Neural cell (in vitro differentiated cells): Measurements from ENCODE around the gene PRND. TPM values are rescaled to one million over a fixed set of nuclear protein-coding genes. Genes with fewer than 3 reads are reported as not detected.

Source experiments
- H2AFZ ChIP-seq: fragments of 200-600, 300-800 bp; sonication (generic), shearing (Covaris generic); 2 replicates; pipeline ENCODE4 v1.6.0; 2014; ENCODE audit warnings: low read depth, mild to moderate bottlenecking, antibody characterized with exemption, low read length, moderate library complexity
- H3F3A ChIP-seq: fragments of 200-600 bp; shearing (Covaris generic); 2 replicates; pipeline ENCODE4 v1.6.1; 2016; ENCODE audit warnings: mild to moderate bottlenecking, moderate library complexity, mixed read lengths, antibody characterized with exemption, low read length; ENCODE audit not compliant: insufficient read depth, poor library complexity, severe bottlenecking
- H3K27ac ChIP-seq: fragments of 200-600, 300-800 bp; sonication (generic), shearing (Covaris generic); 2 replicates; pipeline ENCODE4 v1.5.1; 2014; ENCODE audit warnings: mild to moderate bottlenecking, low read length, moderate library complexity
- H3K27me3 ChIP-seq: fragments of 300-800, 200-600 bp; sonication (generic), shearing (Covaris generic); 2 replicates; pipeline ENCODE4 v1.6.0; 2014; ENCODE audit warnings: mild to moderate bottlenecking, low read depth, low read length, moderate library complexity; ENCODE audit not compliant: insufficient read depth
- H3K36me3 ChIP-seq: fragments of 300-800, 200-600 bp; sonication (generic), shearing (Covaris generic); 2 replicates; pipeline ENCODE4 v1.5.1; 2014; ENCODE audit warnings: mild to moderate bottlenecking, antibody characterized with exemption, low read length, moderate library complexity; ENCODE audit not compliant: insufficient read depth
- H3K4me2 ChIP-seq: fragments of 300-800, 200-600 bp; sonication (generic), shearing (Covaris generic); 2 replicates; pipeline ENCODE4 v1.6.0; 2014; ENCODE audit warnings: mild to moderate bottlenecking, low read length
- H3K4me3 ChIP-seq: fragments of 300-800, 200-600 bp; sonication (generic), shearing (Covaris generic); 2 replicates; pipeline ENCODE4 v1.5.1; 2014; ENCODE audit warnings: mild to moderate bottlenecking, low read length, moderate library complexity
- H3K79me2 ChIP-seq: fragments of 200-600 bp; shearing (Covaris generic); replicated peaks from 2 replicates; pipeline ENCODE4 v1.6.0; 2014; ENCODE audit warnings: mild to moderate bottlenecking, low read length, moderate library complexity; ENCODE audit not compliant: insufficient read depth
- H3K9ac ChIP-seq: fragments of 300-800, 200-600 bp; sonication (generic), shearing (Covaris generic); 2 replicates; pipeline ENCODE4 v1.6.1; 2016; ENCODE audit warnings: mild to moderate bottlenecking, low read length, mixed read lengths
- H3K9me2 ChIP-seq: fragments of 200-600 bp; shearing (Covaris generic); 2 replicates; pipeline ENCODE4 v1.6.1; 2016; ENCODE audit warnings: mild to moderate bottlenecking, low read length, mixed read lengths; ENCODE audit not compliant: insufficient read depth
- H3K9me3 ChIP-seq: fragments of 200-600, 300-800 bp; sonication (generic), shearing (Covaris generic); 2 replicates; pipeline ENCODE4 v1.6.1; 2016; ENCODE audit warnings: mild to moderate bottlenecking, mixed run types, low read length, moderate library complexity, mixed read lengths
- H4K20me1 ChIP-seq: fragments of 200-600 bp; shearing (Covaris generic); 2 replicates; pipeline ENCODE4 v1.6.1; 2016; ENCODE audit warnings: mild to moderate bottlenecking, mixed run types; ENCODE audit not compliant: insufficient read depth
- EP300 ChIP-seq: fragments of 450-650 bp; conservative IDR thresholded peaks from 2 replicates; pipeline ENCODE4 v1.6.1; 2014; ENCODE audit warnings: antibody characterized with exemption, mild to moderate bottlenecking, moderate library complexity; ENCODE audit not compliant: poor library complexity, severe bottlenecking
- EZH2 ChIP-seq: fragments of 200-600, 300-800 bp; shearing (Covaris generic), sonication (generic); IDR thresholded peaks from 2 replicates; pipeline ENCODE4 v1.6.1; 2014; ENCODE audit warnings: antibody characterized with exemption, low read length, borderline replicate concordance, mild to moderate bottlenecking; ENCODE audit not compliant: insufficient read depth, poor library complexity, severe bottlenecking
- MXI1 ChIP-seq: fragments of 450-650 bp; conservative IDR thresholded peaks from 2 replicates; pipeline ENCODE4 v1.6.1; 2014; ENCODE audit warnings: antibody characterized with exemption, mild to moderate bottlenecking; ENCODE audit not compliant: poor library complexity, severe bottlenecking
- POLR2AphosphoS5 ChIP-seq: IDR thresholded peaks from 2 replicates; pipeline ENCODE4 v1.6.1; 2012
- RAD21 ChIP-seq: fragments of 450-650 bp; conservative IDR thresholded peaks from 2 replicates; pipeline ENCODE4 v1.6.1; 2014; ENCODE audit warnings: antibody characterized with exemption, mild to moderate bottlenecking, moderate library complexity
- SMC3 ChIP-seq: fragments of 450-650 bp; conservative IDR thresholded peaks from 2 replicates; pipeline ENCODE4 v1.6.1; 2014; ENCODE audit warnings: antibody characterized with exemption, mild to moderate bottlenecking, moderate library complexity; ENCODE audit not compliant: poor library complexity
- TAF1 ChIP-seq: IDR thresholded peaks from 2 replicates; pipeline ENCODE4 v1.6.1; 2012; ENCODE audit warnings: low read depth
- polyA plus RNA-seq: library from polyadenylated mRNA; depleted of rRNA; stranded (reverse); fragments of >200 nt; gene quantifications from 2 replicates; pipeline ENCODE4 v1.2.3, GENCODE V29; 2014
- TF ChIP-seq, protein P1 (sequence below): fragments of 450-650 bp; IDR thresholded peaks from 2 replicates; pipeline ENCODE4 v1.5.1; 2014; ENCODE audit warnings: antibody characterized with exemption, mild to moderate bottlenecking, moderate library complexity; ENCODE audit not compliant: poor library complexity, severe bottlenecking
- TF ChIP-seq, protein P2 (sequence below): IDR thresholded peaks from 2 replicates; pipeline ENCODE4 v1.6.1; 2012; ENCODE audit warnings: borderline replicate concordance

PRND gene
- polyA plus RNA-seq, 1 donor from 2014 or later, result not detected

DNA sequence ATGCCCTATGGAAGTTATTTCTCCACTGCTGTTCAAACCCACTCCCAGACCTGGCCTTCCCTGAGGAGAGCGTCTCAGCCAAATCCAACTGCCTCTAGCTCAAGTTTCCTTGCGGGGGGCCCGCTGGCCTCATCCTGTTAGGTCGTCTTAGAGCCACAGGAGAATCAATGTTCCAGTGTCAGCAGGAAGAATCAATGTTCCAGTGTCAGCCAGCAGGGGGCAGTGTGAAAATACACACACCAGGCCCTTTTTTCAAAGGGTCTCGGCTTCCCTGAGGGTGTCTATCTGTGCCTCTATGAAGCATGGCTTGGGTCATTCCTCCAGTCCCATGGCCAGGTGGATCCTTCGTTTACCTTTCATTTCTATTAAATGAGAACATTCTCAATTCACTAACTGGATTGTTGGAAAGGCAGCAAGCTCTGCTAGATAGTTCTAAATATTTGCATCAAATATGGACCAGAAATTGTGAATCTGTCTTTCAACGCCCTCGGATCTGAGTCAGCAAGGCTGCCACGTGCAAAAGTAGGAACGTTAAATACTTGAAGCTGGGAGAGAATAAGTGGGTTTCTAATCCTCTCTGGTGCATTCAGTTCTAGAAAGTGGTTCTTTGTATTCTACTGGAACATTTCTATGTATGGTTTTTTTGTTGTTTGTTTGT lies 19.2 kb downstream of the PRND start:
- Histone ChIP-seq H3K27me3 (no peaks in the 10 kb centered on the region), H3K9me2 (no peaks in the 10 kb centered on the region), H4K20me1 (no peaks in the 10 kb centered on the region), H3K9ac (no peak overlapping the region), H3F3A (no peaks in the 10 kb centered on the region), H3K4me2 (no peak overlapping the region), H3K27ac (no peak overlapping the region), H3K4me3 (no peak overlapping the region), H3K79me2 (no peaks in the 10 kb centered on the region), H2AFZ (no peak overlapping the region), H3K36me3 (no peaks in the 10 kb centered on the region), H3K9me3 (no peaks in the 10 kb centered on the region)
- TF ChIP-seq, protein P1, sequence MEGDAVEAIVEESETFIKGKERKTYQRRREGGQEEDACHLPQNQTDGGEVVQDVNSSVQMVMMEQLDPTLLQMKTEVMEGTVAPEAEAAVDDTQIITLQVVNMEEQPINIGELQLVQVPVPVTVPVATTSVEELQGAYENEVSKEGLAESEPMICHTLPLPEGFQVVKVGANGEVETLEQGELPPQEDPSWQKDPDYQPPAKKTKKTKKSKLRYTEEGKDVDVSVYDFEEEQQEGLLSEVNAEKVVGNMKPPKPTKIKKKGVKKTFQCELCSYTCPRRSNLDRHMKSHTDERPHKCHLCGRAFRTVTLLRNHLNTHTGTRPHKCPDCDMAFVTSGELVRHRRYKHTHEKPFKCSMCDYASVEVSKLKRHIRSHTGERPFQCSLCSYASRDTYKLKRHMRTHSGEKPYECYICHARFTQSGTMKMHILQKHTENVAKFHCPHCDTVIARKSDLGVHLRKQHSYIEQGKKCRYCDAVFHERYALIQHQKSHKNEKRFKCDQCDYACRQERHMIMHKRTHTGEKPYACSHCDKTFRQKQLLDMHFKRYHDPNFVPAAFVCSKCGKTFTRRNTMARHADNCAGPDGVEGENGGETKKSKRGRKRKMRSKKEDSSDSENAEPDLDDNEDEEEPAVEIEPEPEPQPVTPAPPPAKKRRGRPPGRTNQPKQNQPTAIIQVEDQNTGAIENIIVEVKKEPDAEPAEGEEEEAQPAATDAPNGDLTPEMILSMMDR, result peak; percentile 43
- TF ChIP-seq EP300, result no peak
- no peak for TF ChIP-seq TAF1
- TF ChIP-seq EZH2, result no peak
- TF ChIP-seq RAD21, result no peak

DNA sequence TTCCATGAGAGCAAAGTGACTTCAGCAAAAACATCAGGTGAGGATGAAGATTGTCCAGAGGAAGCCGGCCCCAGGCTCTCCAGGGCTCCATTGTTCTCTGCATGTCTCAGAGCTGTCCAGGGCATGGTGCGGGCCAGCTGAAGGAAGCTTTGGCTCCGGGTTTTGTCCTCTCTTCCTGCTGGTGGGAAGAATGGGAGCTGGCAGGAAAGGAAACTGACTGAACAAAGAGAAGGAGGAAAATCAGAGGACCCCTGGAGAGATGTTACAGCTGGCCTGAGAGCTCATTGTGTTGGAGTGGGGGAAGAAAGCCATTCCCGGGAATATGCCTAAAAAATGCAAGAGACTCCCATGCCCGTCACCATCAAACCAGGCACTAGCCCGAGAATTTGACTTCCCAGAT lies 27.1 kb downstream of the PRND start:
- H3K36me3 ChIP-seq, result no peaks in the 10 kb centered on the region
- H3K4me2 ChIP-seq, result no peak overlapping the region
- H2AFZ ChIP-seq, result no peak overlapping the region
- no peaks in the 10 kb centered on the region for H3F3A ChIP-seq
- no peaks in the 10 kb centered on the region for H3K9me2 ChIP-seq
- no peak overlapping the region for H3K27ac ChIP-seq
- no peaks in the 10 kb centered on the region for H4K20me1 ChIP-seq
- TF ChIP-seq SMC3, result no peak
- TF ChIP-seq TAF1, result no peak
- TF ChIP-seq, protein P2, sequence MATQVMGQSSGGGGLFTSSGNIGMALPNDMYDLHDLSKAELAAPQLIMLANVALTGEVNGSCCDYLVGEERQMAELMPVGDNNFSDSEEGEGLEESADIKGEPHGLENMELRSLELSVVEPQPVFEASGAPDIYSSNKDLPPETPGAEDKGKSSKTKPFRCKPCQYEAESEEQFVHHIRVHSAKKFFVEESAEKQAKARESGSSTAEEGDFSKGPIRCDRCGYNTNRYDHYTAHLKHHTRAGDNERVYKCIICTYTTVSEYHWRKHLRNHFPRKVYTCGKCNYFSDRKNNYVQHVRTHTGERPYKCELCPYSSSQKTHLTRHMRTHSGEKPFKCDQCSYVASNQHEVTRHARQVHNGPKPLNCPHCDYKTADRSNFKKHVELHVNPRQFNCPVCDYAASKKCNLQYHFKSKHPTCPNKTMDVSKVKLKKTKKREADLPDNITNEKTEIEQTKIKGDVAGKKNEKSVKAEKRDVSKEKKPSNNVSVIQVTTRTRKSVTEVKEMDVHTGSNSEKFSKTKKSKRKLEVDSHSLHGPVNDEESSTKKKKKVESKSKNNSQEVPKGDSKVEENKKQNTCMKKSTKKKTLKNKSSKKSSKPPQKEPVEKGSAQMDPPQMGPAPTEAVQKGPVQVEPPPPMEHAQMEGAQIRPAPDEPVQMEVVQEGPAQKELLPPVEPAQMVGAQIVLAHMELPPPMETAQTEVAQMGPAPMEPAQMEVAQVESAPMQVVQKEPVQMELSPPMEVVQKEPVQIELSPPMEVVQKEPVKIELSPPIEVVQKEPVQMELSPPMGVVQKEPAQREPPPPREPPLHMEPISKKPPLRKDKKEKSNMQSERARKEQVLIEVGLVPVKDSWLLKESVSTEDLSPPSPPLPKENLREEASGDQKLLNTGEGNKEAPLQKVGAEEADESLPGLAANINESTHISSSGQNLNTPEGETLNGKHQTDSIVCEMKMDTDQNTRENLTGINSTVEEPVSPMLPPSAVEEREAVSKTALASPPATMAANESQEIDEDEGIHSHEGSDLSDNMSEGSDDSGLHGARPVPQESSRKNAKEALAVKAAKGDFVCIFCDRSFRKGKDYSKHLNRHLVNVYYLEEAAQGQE, result no peak
- TF ChIP-seq MXI1, result no peak
- no peak for TF ChIP-seq RAD21
- no peak for TF ChIP-seq POLR2AphosphoS5
- TF ChIP-seq EZH2, result no peak
- TF ChIP-seq EP300, result no peak
- TF ChIP-seq, protein P1, result no peak
- H3K79me2 ChIP-seq, result no peaks in the 10 kb centered on the region
- no peaks in the 10 kb centered on the region for H3K9me3 ChIP-seq
- H3K4me3 ChIP-seq, result no peak overlapping the region
- H3K9ac ChIP-seq, result no peak overlapping the region
- H3K27me3 ChIP-seq, result no peaks in the 10 kb centered on the region
